Keratinocyte (primary cell): ENCODE measurements around the gene ROR1.

Experiments used
- CTCF ChIP-seq, 3 experiments: IDR thresholded peaks in 1 of 3; conservative IDR thresholded peaks in 1 of 3; optimal IDR thresholded peaks in 1 of 3; 2 replicates in 2 of 3; 3 replicates in 1 of 3; pipeline versions ENCODE3 to v1.5.1; 2011; ENCODE audit warnings: low read length in 3 of 3, mild to moderate bottlenecking in 3 of 3, moderate library complexity in 2 of 3, control low read depth in 1 of 3, inconsistent platforms in 1 of 3; ENCODE audit not compliant: insufficient read depth in 2 of 3; ENCODE audit errors: extremely low read depth in 1 of 3
- EZH2 ChIP-seq: IDR thresholded peaks from one replicate; pipeline ENCODE4 v1.6.1; 2012; ENCODE audit warnings: inconsistent platforms, mild to moderate bottlenecking, low read length, moderate library complexity

DNA sequence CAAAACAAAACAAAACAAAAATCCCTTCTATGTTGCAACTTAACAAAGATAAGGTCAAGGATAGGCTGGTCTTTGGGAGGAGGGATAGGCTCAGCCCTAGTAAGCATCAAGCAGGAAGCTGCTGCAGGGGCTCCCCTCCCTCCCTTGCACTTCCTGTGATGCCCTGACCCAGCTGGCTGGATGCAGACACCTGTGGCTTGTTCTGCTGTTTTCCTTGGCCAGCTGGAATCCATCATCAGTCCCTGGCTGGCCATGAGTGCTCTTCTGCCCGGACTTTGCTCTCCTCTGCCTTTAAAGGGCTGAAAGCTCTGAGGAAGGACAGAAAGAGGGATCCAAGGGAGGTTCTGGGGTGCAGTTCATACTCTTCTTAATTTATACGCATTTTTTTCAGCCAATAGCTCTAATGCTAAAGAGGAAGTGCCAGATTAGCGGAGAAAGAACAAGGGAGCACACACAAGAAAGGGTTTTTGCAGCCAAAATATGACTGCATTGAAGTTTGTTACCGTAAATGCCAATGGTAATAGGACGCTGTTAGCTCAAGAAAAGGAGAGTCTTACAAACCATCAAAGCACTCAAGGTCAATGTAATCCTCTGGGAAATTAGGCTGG, 409.7 kb downstream of the ROR1 start:
- TF ChIP-seq CTCF (optimal IDR thresholded peaks at IDR 0.05 in 1 of 3, IDR thresholded peaks at IDR 0.05 in 1 of 3, conservative IDR thresholded peaks at IDR 0.05 in 1 of 3; ENCODE audit: extremely low read depth in 1 of 3, insufficient read depth in 2 of 3, low read length in 3 of 3) (no peak), EZH2 (no peak)
